HepG2 (cell line): ENCODE results near the gene TRMT1. TPM values are rescaled to one million over a fixed set of nuclear protein-coding genes. Genes with fewer than 3 reads are reported as not detected.

Source experiments
- AHDC1 ChIP-seq: sonication (generic); formaldehyde crosslinking; IDR thresholded peaks from 2 replicates; pipeline ENCODE4 v1.5.1; 2020; ENCODE audit warnings: mild to moderate bottlenecking, missing genetic modification reagents, borderline replicate concordance
- ATRX ChIP-seq: sonication (generic); formaldehyde crosslinking; IDR thresholded peaks from 2 replicates; pipeline ENCODE4 v1.4.0; 2020; ENCODE audit warnings: missing genetic modification reagents, borderline replicate concordance
- GABPB1 ChIP-seq: IDR thresholded peaks from 2 replicates; pipeline ENCODE4 v1.6.1; 2016; ENCODE audit warnings: mild to moderate bottlenecking, missing genetic modification reagents, moderate library complexity, missing compliant biosample characterization
- GTF3A ChIP-seq: sonication (generic); formaldehyde crosslinking; conservative IDR thresholded peaks from 2 replicates; pipeline ENCODE4 v1.4.0; 2020; ENCODE audit warnings: mild to moderate bottlenecking, missing genetic modification reagents
- JUN ChIP-seq: sonication (generic); formaldehyde crosslinking; IDR thresholded peaks from 2 replicates; pipeline ENCODE4 v1.4.0; 2020; ENCODE audit warnings: mild to moderate bottlenecking, missing genetic modification reagents
- PAF1 ChIP-seq: IDR thresholded peaks from 2 replicates; pipeline ENCODE4 v1.6.1; 2016; ENCODE audit warnings: missing genetic modification reagents, missing compliant biosample characterization
- PAX8 ChIP-seq: sonication (generic); formaldehyde crosslinking; IDR thresholded peaks from 2 replicates; pipeline ENCODE4 v1.8.0; 2022; ENCODE audit warnings: mild to moderate bottlenecking, missing genetic modification reagents, borderline replicate concordance
- PCBP1 ChIP-seq: fragments of 200-400 bp; formaldehyde crosslinking; IDR thresholded peaks from 2 replicates; pipeline ENCODE4 v1.6.1; 2017; ENCODE audit warnings: mild to moderate bottlenecking, low read depth, low read length, borderline replicate concordance
- RFX5 ChIP-seq: IDR thresholded peaks from 2 replicates; pipeline ENCODE4 v1.6.1; 2011; ENCODE audit warnings: low read depth, low read length, improper control_type of control experiment
- TAF1 ChIP-seq: sonication (generic); formaldehyde crosslinking; IDR thresholded peaks from 2 replicates; pipeline ENCODE4 v1.4.0; 2020; ENCODE audit warnings: missing genetic modification reagents
- ZBTB7B ChIP-seq: sonication (generic); formaldehyde crosslinking; IDR thresholded peaks from 2 replicates; pipeline ENCODE4 v1.4.0; 2020; ENCODE audit warnings: missing genetic modification reagents
- ZC3H13 ChIP-seq: sonication (generic); formaldehyde crosslinking; IDR thresholded peaks from 2 replicates; pipeline ENCODE4 v1.8.1; 2023; ENCODE audit warnings: mild to moderate bottlenecking, missing genetic modification reagents, moderate library complexity
- ZFX ChIP-seq: sonication (generic); formaldehyde crosslinking; IDR thresholded peaks from 2 replicates; pipeline ENCODE4 v1.4.0; 2020; ENCODE audit warnings: mild to moderate bottlenecking, low read depth, missing genetic modification reagents, moderate library complexity
- ZNF552 ChIP-seq: sonication (generic); formaldehyde crosslinking; IDR thresholded peaks from 2 replicates; pipeline ENCODE4 v1.9.0; 2022; ENCODE audit warnings: missing genetic modification reagents, mild to moderate bottlenecking, borderline replicate concordance
- ZNF572 ChIP-seq: sonication (generic); formaldehyde crosslinking; IDR thresholded peaks from 2 replicates; pipeline ENCODE4 v1.5.1; 2020; ENCODE audit warnings: mild to moderate bottlenecking, missing genetic modification reagents
- polyA plus RNA-seq, 8 experiments: library from polyadenylated mRNA; depleted of rRNA in 3 of 8; stranded (reverse) in 7 of 8; unstranded in 1 of 8; fragments of >200 nt; fragmentation: Illumina TruSeq in 4 of 8; extraction: Trizol in 4 of 8; gene quantifications; 2 replicates each; pipeline versions ENCODE4 v1.2.1 to v1.2.3, GENCODE V29; 2011 to 2016; ENCODE audit warnings: low read depth in 4 of 8, missing spikeins in 1 of 8, mixed read lengths in 1 of 8; ENCODE audit not compliant: insufficient read depth in 1 of 8
- total RNA-seq, 5 experiments: library from RNA; depleted of rRNA; stranded (reverse); fragments of >200 nt; fragmentation: Illumina TruSeq; extraction: Trizol; gene quantifications; 2 replicates each; pipeline ENCODE4 v1.2.3, GENCODE V29; 2016; ENCODE audit warnings: low read depth in 1 of 5
- TF ChIP-seq, protein P1 (sequence below): sonication (generic); formaldehyde crosslinking; IDR thresholded peaks from 2 replicates; pipeline ENCODE4 v1.8.0; 2022; ENCODE audit warnings: missing genetic modification reagents, mild to moderate bottlenecking, inconsistent platforms, borderline replicate concordance
- TF ChIP-seq, protein P2 (sequence below): sonication (generic); formaldehyde crosslinking; IDR thresholded peaks from 2 replicates; pipeline ENCODE4 v1.5.1; 2020; ENCODE audit warnings: mild to moderate bottlenecking, missing genetic modification reagents, moderate library complexity

TRMT1 gene
- total and polyA plus RNA-seq, 2 of the 13 experiments (the other 11 are each of a cell fraction or from before 2014, with no cell fraction given): 35.5 to 44.1 TPM

DNA sequence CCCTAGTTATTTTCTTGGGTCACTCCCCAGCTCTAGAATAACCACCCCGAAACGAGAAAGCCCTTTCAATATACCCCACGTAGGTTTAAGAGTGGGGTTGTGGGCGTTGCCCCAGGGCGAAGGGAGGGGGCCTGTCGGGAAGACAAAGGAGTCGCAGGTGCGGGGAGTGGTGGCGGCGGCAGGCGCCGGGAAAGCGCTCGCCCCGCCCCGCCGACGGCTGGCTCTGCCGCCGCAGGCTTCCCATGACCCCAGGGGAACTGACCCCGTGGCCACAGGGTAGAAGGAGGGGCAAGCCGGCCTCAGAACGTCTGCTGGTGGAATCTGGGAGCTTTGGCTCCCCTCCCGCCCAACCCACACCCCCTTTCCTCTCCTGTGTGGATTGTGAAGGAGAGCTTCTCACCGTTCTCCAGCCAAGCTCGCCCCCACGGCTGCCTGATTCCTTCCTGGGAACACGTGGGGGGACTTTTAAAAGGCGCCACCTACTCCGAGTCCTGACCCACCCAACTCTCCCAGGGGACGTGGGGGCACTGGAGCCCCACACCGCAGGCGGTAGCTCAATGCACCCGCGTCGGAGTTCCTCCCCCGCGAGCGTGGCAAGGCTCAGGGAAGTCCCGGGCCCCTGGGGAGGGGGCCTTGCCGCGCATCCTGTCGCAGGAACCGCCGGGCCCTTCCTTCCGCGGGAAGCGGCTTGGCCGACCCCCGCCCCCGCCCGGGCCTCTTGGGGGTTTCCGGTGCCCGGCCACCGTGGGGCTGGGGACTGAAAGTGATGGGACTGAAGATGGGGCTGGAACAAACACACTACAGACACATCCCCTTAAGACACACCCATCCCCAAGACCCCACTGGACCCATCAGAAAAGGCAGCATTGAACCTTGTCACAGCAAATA lies 39.2 kb upstream of the TRMT1 start (continued):
- TF ChIP-seq PCBP1 (no peak), ZNF552 (no peak), PAX8 (no peak), ZNF572 (no peak), JUN (CRISPR knock-in tag) (no peak), PAF1 (CRISPR knock-in tag) (no peak), TAF1 (CRISPR knock-in tag) (no peak; the same call in 1 of the 2 replicates), ZFX (peak; percentile 26; the same call in 1 of the 2 replicates), RFX5 (no peak), ATRX (CRISPR knock-in tag) (no peak), ZBTB7B (peak; percentile 54; the same call in 1 of the 2 replicates), AHDC1 (CRISPR knock-in tag) (peak; percentile 46; the same call in 1 of the 2 replicates), ZC3H13 (CRISPR knock-in tag) (peak; percentile 94), GABPB1 (CRISPR knock-in tag) (peak; percentile 86), GTF3A (CRISPR knock-in tag) (no peak)
- TF ChIP-seq, protein P1, sequence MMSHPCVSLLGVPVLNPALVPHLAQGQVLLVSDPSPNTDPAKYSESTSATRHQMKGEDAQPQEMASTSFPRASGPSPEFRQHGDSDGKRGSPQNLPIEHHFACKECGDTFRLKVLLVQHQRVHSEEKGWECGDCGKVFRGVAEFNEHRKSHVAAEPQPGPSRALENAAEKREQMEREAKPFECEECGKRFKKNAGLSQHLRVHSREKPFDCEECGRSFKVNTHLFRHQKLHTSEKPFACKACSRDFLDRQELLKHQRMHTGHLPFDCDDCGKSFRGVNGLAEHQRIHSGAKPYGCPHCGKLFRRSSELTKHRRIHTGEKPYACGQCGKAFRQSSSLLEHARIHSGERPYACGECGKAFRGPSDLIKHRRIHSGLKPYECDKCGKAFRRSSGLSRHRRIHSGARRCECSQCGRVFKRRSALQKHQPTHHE (CRISPR knock-in tag): no peak
- TF ChIP-seq, protein P2, sequence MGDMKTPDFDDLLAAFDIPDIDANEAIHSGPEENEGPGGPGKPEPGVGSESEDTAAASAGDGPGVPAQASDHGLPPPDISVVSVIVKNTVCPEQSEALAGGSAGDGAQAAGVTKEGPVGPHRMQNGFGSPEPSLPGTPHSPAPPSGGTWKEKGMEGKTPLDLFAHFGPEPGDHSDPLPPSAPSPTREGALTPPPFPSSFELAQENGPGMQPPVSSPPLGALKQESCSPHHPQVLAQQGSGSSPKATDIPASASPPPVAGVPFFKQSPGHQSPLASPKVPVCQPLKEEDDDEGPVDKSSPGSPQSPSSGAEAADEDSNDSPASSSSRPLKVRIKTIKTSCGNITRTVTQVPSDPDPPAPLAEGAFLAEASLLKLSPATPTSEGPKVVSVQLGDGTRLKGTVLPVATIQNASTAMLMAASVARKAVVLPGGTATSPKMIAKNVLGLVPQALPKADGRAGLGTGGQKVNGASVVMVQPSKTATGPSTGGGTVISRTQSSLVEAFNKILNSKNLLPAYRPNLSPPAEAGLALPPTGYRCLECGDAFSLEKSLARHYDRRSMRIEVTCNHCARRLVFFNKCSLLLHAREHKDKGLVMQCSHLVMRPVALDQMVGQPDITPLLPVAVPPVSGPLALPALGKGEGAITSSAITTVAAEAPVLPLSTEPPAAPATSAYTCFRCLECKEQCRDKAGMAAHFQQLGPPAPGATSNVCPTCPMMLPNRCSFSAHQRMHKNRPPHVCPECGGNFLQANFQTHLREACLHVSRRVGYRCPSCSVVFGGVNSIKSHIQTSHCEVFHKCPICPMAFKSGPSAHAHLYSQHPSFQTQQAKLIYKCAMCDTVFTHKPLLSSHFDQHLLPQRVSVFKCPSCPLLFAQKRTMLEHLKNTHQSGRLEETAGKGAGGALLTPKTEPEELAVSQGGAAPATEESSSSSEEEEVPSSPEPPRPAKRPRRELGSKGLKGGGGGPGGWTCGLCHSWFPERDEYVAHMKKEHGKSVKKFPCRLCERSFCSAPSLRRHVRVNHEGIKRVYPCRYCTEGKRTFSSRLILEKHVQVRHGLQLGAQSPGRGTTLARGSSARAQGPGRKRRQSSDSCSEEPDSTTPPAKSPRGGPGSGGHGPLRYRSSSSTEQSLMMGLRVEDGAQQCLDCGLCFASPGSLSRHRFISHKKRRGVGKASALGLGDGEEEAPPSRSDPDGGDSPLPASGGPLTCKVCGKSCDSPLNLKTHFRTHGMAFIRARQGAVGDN (CRISPR knock-in tag): peak; percentile 81
